Large intestine (tissue), 3 donors: ENCODE results near the gene RPEL1. TPM values are rescaled to one million over a fixed set of nuclear protein-coding genes. Genes with fewer than 3 reads are reported as not detected.

Source experiments
- DNase-seq, 2 donors: peaks; one replicate each; pipeline versions ENCODE4 v3.0.0 to v3.0.0-alpha.2; 2013
- H3K27ac ChIP-seq: one replicate; pipeline ENCODE4 v1.5.1; 2013; ENCODE audit warnings: low read length
- H3K27me3 ChIP-seq: 2 replicates; pipeline ENCODE4 v1.6.1; 2013; ENCODE audit warnings: low read length; ENCODE audit not compliant: control insufficient read depth, insufficient read depth
- H3K36me3 ChIP-seq: 2 replicates; pipeline ENCODE4 v1.6.1; 2013; ENCODE audit warnings: low read length; ENCODE audit not compliant: control insufficient read depth, insufficient read depth
- H3K4me1 ChIP-seq: one replicate; pipeline ENCODE4 v1.6.1; 2013; ENCODE audit warnings: low read length; ENCODE audit not compliant: control insufficient read depth, insufficient read depth
- H3K4me3 ChIP-seq: one replicate; pipeline ENCODE4 v1.5.1; 2013; ENCODE audit warnings: low read length
- H3K9me3 ChIP-seq: one replicate; pipeline ENCODE4 v1.6.1; 2013; ENCODE audit warnings: mild to moderate bottlenecking, low read depth, low read length, moderate library complexity; ENCODE audit not compliant: control insufficient read depth
- WGBS: methylation state at CpG from one replicate; pipeline ENCODE4 v1.1.5; 2013; ENCODE audit warnings: low lambda C conversion rate; ENCODE audit not compliant: insufficient coverage; 5-methylcytosine and 5-hydroxymethylcytosine counted together
- polyA plus RNA-seq: library from polyadenylated mRNA; unstranded; fragments of 120-200 nt; gene quantifications from one replicate; pipeline ENCODE4 v1.2.1, GENCODE V29; 2013

Gene RPEL1
- polyA plus RNA-seq, 1 donor = 0.09 TPM

- Histone ChIP-seq H3K4me1 (peaks cover 18% of the 10 kb centered on the region), H3K27ac (peak overlapping the region; percentile 95), H3K4me3 (no peak overlapping the region), H3K9me3 (no peaks in the 10 kb centered on the region), H3K36me3 (no peaks in the 10 kb centered on the region), H3K27me3 (no peaks in the 10 kb centered on the region)
- no CpG with 5 or more reads among the region's 3 CpGs for WGBS
- DNase-seq = peak in 1 of 2 donors; percentile 39
These were observed 13.5 kb upstream of the RPEL1 start for GRCh38 chr10:103232131-103232673.

- Histone ChIP-seq H3K36me3 (no peaks in the 10 kb centered on the region), H3K4me3 (no peak overlapping the region), H3K9me3 (no peaks in the 10 kb centered on the region), H3K27ac (peak overlapping the region; percentile 95), H3K4me1 (peaks cover 17% of the 10 kb centered on the region), H3K27me3 (no peaks in the 10 kb centered on the region)
- no peak for DNase-seq
- WGBS = 81% methylated on average over 6 of the region's 7 CpGs
These were observed 12.8 kb upstream of the RPEL1 start for GRCh38 chr10:103232772-103233488.

- Histone ChIP-seq H3K36me3 (no peaks in the 10 kb centered on the region), H3K27me3 (no peaks in the 10 kb centered on the region), H3K4me1 (peaks cover 34% of the 10 kb centered on the region), H3K27ac (no peak overlapping the region), H3K9me3 (no peaks in the 10 kb centered on the region), H3K4me3 (no peak overlapping the region)
- 90% methylated on average over 2 of the region's 2 CpGs for WGBS
- no peak for DNase-seq
These were observed 9.9 kb upstream of the RPEL1 start for GRCh38 chr10:103235775-103236174.

GRCh38 chr10:103238506-103239252, 7.0 kb upstream of the RPEL1 start:
- Histone ChIP-seq H3K9me3 (no peaks in the 10 kb centered on the region), H3K36me3 (no peaks in the 10 kb centered on the region), H3K4me1 (peaks cover 38% of the 10 kb centered on the region), H3K4me3 (no peak overlapping the region), H3K27me3 (no peaks in the 10 kb centered on the region), H3K27ac (peak overlapping the region; percentile 86)
- 77% methylated on average over 3 of the region's 11 CpGs for WGBS
- peak; percentile 74 to 86 for DNase-seq

- H3K4me3 ChIP-seq = no peak overlapping the region
- H3K9me3 ChIP-seq = no peaks in the 10 kb centered on the region
- WGBS = 60% methylated on average over 1 of the region's 7 CpGs
- H3K36me3 ChIP-seq = no peaks in the 10 kb centered on the region
- peak; percentile 90 to 97 for DNase-seq
- H3K27me3 ChIP-seq = no peaks in the 10 kb centered on the region
- H3K4me1 ChIP-seq = peaks cover 38% of the 10 kb centered on the region
- H3K27ac ChIP-seq = peak overlapping the region; percentile 86
These were observed 4.2 kb upstream of the RPEL1 start for GRCh38 chr10:103241262-103242011.

GRCh38 chr10:103244666-103245271, 918 bp upstream of the RPEL1 start:
- WGBS = no CpG with 5 or more reads among the region's 9 CpGs
- Histone ChIP-seq H3K4me1 (peaks cover 25% of the 10 kb centered on the region), H3K27ac (no peak overlapping the region), H3K27me3 (no peaks in the 10 kb centered on the region), H3K4me3 (no peak overlapping the region), H3K36me3 (no peaks in the 10 kb centered on the region), H3K9me3 (no peaks in the 10 kb centered on the region)
- DNase-seq = peak; percentile 70 to 81

GRCh38 chr10:103246324-103246723, 637 bp downstream of the RPEL1 start:
- Histone ChIP-seq H3K27me3 (no peaks in the 10 kb centered on the region), H3K36me3 (no peaks in the 10 kb centered on the region), H3K9me3 (peaks cover 6% of the 10 kb centered on the region), H3K4me3 (no peak overlapping the region), H3K27ac (no peak overlapping the region), H3K4me1 (peaks cover 10% of the 10 kb centered on the region)
- no peak for DNase-seq
- WGBS = 40% methylated on average over 1 of the region's 4 CpGs

- Histone ChIP-seq H3K27me3 (no peaks in the 10 kb centered on the region), H3K9me3 (peaks cover 6% of the 10 kb centered on the region), H3K36me3 (no peaks in the 10 kb centered on the region), H3K4me1 (no peaks in the 10 kb centered on the region), H3K27ac (no peak overlapping the region), H3K4me3 (no peak overlapping the region)
- no peak for DNase-seq
- 97% methylated on average over 2 of the region's 3 CpGs for WGBS
These were observed 8.4 kb downstream of the RPEL1 start for GRCh38 chr10:103254113-103254512.

- H3K27me3 ChIP-seq = no peaks in the 10 kb centered on the region
- no peaks in the 10 kb centered on the region for H3K36me3 ChIP-seq
- DNase-seq = no peak
- WGBS = 83% methylated on average over 2 of the region's 4 CpGs
- H3K4me1 ChIP-seq = no peaks in the 10 kb centered on the region
- H3K27ac ChIP-seq = no peak overlapping the region
- peaks cover 6% of the 10 kb centered on the region for H3K9me3 ChIP-seq
- no peak overlapping the region for H3K4me3 ChIP-seq
These were observed 9.0 kb downstream of the RPEL1 start for GRCh38 chr10:103254538-103255325.
